ENCODE measurements around the gene PTPRT. TPM values are rescaled to one million over a fixed set of nuclear protein-coding genes. Genes with fewer than 3 reads are reported as not detected.

The PTPRT gene
- polyA plus RNA-seq, 1 donor = 0.78 TPM

DNA sequence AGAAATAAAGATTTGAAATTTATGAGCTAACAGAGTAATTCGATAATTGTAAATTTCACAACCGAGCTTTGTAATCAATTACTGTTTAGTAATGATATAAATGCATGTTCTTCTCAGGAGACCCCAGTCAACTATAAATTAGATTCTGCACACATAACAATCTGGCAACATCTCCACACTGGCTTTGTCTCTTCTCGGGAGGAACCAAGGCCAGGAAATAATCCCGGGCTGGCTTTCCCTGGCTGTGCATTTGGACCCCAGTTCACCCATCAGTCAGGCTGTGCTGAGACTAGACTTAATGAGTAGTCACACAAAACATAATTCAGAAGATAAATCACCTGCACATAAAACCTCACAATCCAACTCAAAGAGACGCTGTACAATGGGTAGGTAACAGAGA, 65.5 kb downstream of the PTPRT start:
- no peaks in the 10 kb centered on the region for H3K27me3 ChIP-seq (ENCODE audit: control insufficient read depth, insufficient read depth, low read length)
- no CpG with 5 or more reads among the region's 5 CpGs for WGBS (ENCODE audit: insufficient coverage, low lambda C conversion rate)
- no peak overlapping the region for H3K4me3 ChIP-seq (ENCODE audit: low read length)
- DNase-seq = no peak
- no peaks in the 10 kb centered on the region for H3K9me3 ChIP-seq (ENCODE audit: control insufficient read depth, low read depth, low read length)
- H3K4me1 ChIP-seq (ENCODE audit: control insufficient read depth, insufficient read depth, low read length) = no peaks in the 10 kb centered on the region
- H3K27ac ChIP-seq (ENCODE audit: low read length) = no peak overlapping the region
- no peaks in the 10 kb centered on the region for H3K36me3 ChIP-seq (ENCODE audit: control insufficient read depth, insufficient read depth, low read length)

DNA sequence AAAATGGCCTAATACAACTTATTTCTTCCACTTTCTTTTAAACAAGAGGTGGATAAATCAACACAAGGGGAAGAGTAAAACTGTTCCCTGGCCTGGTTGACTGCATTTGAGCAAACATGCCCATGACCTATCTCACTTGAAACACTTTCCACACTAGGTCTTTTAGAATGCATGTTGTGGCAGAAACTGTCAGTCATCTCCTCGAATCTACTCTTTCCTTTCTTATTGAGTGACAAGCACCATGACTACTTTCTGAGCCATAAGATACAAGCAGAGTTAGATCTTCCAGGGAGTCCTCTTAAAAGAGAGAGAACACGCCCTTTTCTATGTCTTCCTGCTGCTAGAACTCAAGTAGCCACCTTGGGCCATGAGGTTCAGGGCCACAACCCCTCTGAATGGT, 66.5 kb downstream of the PTPRT start:
- Histone ChIP-seq H3K27me3 (ENCODE audit: control insufficient read depth, insufficient read depth, low read length) (no peaks in the 10 kb centered on the region), H3K27ac (ENCODE audit: low read length) (no peak overlapping the region), H3K9me3 (ENCODE audit: control insufficient read depth, low read depth, low read length) (no peaks in the 10 kb centered on the region), H3K4me1 (ENCODE audit: control insufficient read depth, insufficient read depth, low read length) (no peaks in the 10 kb centered on the region), H3K36me3 (ENCODE audit: control insufficient read depth, insufficient read depth, low read length) (no peaks in the 10 kb centered on the region), H3K4me3 (ENCODE audit: low read length) (no peak overlapping the region)
- WGBS (ENCODE audit: insufficient coverage, low lambda C conversion rate) = no CpG with 5 or more reads among the region's 2 CpGs
- DNase-seq = no peak

DNA sequence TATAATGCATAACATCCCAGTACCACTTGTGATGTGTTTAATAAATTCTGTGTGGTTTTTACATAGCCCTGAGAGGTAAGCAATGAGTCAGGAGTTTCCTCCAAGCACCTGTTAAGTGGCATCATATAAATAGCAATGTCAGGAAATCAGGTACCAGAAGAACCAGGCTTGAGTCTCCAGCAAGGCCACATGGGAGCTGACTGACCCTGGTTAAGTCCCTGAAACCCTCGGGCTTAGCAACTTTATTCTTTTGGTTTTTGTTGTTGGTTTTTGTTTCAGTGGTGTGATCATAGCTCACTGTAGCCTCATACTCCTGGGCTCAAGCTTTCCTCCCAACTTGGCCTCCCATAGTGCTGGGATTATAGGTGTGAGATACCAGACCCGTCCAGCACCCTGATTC, 70.0 kb downstream of the PTPRT start:
- H3K36me3 ChIP-seq (ENCODE audit: control insufficient read depth, insufficient read depth, low read length) = no peaks in the 10 kb centered on the region
- no peak for DNase-seq
- H3K4me3 ChIP-seq (ENCODE audit: low read length) = no peak overlapping the region
- H3K4me1 ChIP-seq (ENCODE audit: control insufficient read depth, insufficient read depth, low read length) = no peaks in the 10 kb centered on the region
- no peaks in the 10 kb centered on the region for H3K9me3 ChIP-seq (ENCODE audit: control insufficient read depth, low read depth, low read length)
- WGBS (ENCODE audit: insufficient coverage, low lambda C conversion rate) = no CpG with 5 or more reads among the region's 2 CpGs
- H3K27me3 ChIP-seq (ENCODE audit: control insufficient read depth, insufficient read depth, low read length) = no peaks in the 10 kb centered on the region
- no peak overlapping the region for H3K27ac ChIP-seq (ENCODE audit: low read length)

DNA sequence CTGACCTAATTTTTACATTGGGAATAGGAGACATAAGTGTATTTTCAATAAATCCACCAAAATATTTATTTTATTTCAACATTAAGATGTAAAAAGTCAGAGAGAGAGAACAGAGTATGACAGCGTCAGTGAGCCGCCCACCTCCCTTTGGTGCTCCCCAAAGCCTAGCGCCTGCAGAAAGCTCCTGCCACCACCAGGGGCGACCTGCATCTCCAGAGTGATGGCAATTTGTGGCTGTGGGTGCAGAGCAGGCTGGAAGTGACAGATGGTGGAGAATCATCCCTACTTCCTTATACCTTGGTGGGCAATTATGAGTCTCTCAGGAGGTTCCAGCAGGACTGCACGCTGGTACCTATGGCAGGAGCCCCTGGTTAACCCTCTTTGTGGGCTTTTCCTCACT, 87.3 kb downstream of the PTPRT start:
- Histone ChIP-seq H3K27me3 (ENCODE audit: control insufficient read depth, insufficient read depth, low read length) (no peaks in the 10 kb centered on the region), H3K36me3 (ENCODE audit: control insufficient read depth, insufficient read depth, low read length) (no peaks in the 10 kb centered on the region), H3K9me3 (ENCODE audit: control insufficient read depth, low read depth, low read length) (no peaks in the 10 kb centered on the region), H3K4me1 (ENCODE audit: control insufficient read depth, insufficient read depth, low read length) (no peaks in the 10 kb centered on the region), H3K4me3 (ENCODE audit: low read length) (no peak overlapping the region), H3K27ac (ENCODE audit: low read length) (no peak overlapping the region)
- no peak for DNase-seq
- WGBS (ENCODE audit: insufficient coverage, low lambda C conversion rate) = no CpG with 5 or more reads among the region's 5 CpGs

DNA sequence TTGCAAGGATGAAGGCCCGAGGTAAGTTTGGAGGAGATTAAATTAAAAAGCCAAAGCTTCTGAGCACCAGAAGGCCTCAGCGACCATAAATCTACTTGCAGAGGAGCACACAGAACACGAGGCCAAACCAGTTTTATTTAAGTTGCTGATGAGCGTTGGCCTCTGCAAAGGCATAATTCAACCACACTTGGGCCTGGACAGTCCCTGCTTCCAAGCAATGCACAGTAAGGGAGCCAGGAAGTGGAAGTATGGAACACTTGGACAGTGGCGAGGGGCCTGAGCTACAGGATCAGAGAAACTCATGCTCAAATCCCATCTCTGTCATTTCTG, 92.8 kb downstream of the PTPRT start:
- Histone ChIP-seq H3K9me3 (ENCODE audit: control insufficient read depth, low read depth, low read length) (no peaks in the 10 kb centered on the region), H3K36me3 (ENCODE audit: control insufficient read depth, insufficient read depth, low read length) (no peaks in the 10 kb centered on the region), H3K27me3 (ENCODE audit: control insufficient read depth, insufficient read depth, low read length) (no peaks in the 10 kb centered on the region), H3K4me1 (ENCODE audit: control insufficient read depth, insufficient read depth, low read length) (no peaks in the 10 kb centered on the region), H3K4me3 (ENCODE audit: low read length) (no peak overlapping the region), H3K27ac (ENCODE audit: low read length) (no peak overlapping the region)
- no CpG with 5 or more reads among the region's 5 CpGs for WGBS (ENCODE audit: insufficient coverage, low lambda C conversion rate)
- peak in 1 of 2 donors; percentile 2 for DNase-seq

DNA sequence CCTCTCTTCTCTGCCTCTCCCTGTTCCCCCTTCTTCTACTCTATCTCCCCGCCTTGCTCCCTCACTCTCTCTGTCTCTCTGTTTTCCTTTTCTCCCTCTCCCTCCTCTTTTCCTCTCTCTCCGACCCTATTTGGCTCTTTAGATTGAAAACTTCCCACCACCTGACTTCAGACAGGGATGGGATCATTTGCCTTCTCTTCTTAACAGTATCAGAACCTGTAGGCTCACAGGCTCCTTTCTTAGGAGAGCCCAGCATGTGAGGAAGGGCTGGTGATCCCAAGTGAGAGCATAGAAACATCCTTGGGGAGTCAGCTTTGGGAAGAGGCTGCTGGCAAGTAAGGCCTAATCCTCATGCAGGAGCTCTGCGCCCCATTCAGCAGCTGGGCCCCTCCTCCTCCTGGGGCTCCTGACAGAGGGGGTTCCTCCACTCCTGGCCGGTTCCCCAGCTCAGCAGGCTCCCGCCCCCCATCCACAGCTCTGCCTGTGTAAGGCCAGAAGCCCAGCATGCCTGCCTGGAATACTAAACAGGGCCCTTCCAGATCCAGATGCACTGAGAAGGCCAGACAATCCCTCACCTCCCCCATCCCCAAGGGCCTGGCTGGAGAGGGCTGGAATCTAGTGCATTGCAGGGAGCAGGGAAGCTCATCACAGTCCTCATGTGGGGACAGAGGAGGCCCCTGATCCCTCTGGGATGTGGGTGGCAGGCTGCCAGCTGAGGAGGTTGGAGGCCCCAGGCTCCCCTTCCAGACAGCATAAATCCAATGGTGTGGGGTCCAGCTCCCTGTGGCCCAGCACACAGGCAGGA, 93.4 kb downstream of the PTPRT start:
- H3K4me3 ChIP-seq (ENCODE audit: low read length) = no peak overlapping the region
- H3K36me3 ChIP-seq (ENCODE audit: control insufficient read depth, insufficient read depth, low read length) = no peaks in the 10 kb centered on the region
- no peak overlapping the region for H3K27ac ChIP-seq (ENCODE audit: low read length)
- no peaks in the 10 kb centered on the region for H3K27me3 ChIP-seq (ENCODE audit: control insufficient read depth, insufficient read depth, low read length)
- peaks cover 2% of the 10 kb centered on the region for H3K9me3 ChIP-seq (ENCODE audit: control insufficient read depth, low read depth, low read length)
- H3K4me1 ChIP-seq (ENCODE audit: control insufficient read depth, insufficient read depth, low read length) = no peaks in the 10 kb centered on the region
- WGBS (ENCODE audit: insufficient coverage, low lambda C conversion rate) = 67% methylated on average over 1 of the region's 5 CpGs
- DNase-seq = peak; percentile 7 to 9

DNA sequence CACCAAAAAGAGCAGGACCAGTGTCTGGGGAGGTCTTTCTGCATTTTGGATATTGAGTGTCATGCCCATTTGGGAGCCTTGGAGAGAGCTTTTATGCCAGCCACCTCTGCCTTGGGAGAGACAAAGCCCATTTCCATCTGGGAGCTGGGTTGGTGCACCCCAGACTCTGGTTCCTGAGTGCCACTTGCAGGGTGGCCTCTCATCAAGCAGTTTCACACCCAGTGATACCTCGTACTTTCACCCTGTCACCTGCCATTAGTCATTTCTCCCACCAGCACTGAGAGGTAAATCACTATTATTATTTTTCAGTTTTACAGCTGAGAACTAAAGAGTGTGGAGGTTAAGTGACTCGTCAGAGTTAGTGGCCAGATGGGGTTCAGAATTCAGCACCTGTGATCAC, 94.7 kb downstream of the PTPRT start:
- H3K36me3 ChIP-seq (ENCODE audit: control insufficient read depth, insufficient read depth, low read length) = no peaks in the 10 kb centered on the region
- no CpG with 5 or more reads among the region's 2 CpGs for WGBS (ENCODE audit: insufficient coverage, low lambda C conversion rate)
- no peaks in the 10 kb centered on the region for H3K27me3 ChIP-seq (ENCODE audit: control insufficient read depth, insufficient read depth, low read length)
- no peak overlapping the region for H3K4me3 ChIP-seq (ENCODE audit: low read length)
- no peaks in the 10 kb centered on the region for H3K4me1 ChIP-seq (ENCODE audit: control insufficient read depth, insufficient read depth, low read length)
- H3K9me3 ChIP-seq (ENCODE audit: control insufficient read depth, low read depth, low read length) = peaks cover 3% of the 10 kb centered on the region
- DNase-seq = no peak
- H3K27ac ChIP-seq (ENCODE audit: low read length) = no peak overlapping the region

DNA sequence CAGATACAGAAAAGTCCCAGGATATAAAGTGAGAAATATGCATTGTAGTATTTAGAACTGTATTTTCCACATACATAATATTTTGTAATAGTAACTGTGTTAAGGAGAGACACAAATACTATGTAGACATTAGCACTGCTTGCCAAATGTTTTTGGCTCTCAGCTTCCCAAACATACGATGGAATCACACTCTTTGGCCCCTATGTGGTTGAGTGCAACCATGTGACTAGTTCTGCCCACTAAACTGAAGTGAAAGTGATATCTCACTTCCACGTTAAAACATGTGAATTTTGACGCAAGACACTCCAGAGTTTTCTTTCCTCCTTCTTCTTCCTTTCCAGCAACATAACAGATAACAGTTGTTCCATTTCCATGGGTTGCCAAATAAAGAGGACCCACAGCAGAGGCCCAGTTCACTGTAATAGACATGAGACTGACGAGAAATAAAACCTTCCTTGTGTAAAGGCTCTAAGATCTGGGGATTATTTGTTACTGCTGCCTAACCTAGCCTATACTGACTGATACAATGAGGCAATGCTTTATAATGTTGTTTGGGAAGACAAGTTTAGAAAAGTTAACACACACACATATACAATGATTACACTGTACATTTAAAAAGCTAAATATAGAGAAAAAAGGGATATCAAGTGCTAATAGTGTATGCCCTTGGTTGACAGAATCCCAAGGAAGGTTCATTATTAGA, 97.2 kb downstream of the PTPRT start:
- Histone ChIP-seq H3K4me1 (ENCODE audit: control insufficient read depth, insufficient read depth, low read length) (no peaks in the 10 kb centered on the region), H3K27ac (ENCODE audit: low read length) (no peak overlapping the region), H3K27me3 (ENCODE audit: control insufficient read depth, insufficient read depth, low read length) (no peaks in the 10 kb centered on the region), H3K4me3 (ENCODE audit: low read length) (no peak overlapping the region), H3K36me3 (ENCODE audit: control insufficient read depth, insufficient read depth, low read length) (no peaks in the 10 kb centered on the region), H3K9me3 (ENCODE audit: control insufficient read depth, low read depth, low read length) (peaks cover 3% of the 10 kb centered on the region)
- 83% methylated on average over 1 of the region's 4 CpGs for WGBS (ENCODE audit: insufficient coverage, low lambda C conversion rate)
- DNase-seq = no peak

DNA sequence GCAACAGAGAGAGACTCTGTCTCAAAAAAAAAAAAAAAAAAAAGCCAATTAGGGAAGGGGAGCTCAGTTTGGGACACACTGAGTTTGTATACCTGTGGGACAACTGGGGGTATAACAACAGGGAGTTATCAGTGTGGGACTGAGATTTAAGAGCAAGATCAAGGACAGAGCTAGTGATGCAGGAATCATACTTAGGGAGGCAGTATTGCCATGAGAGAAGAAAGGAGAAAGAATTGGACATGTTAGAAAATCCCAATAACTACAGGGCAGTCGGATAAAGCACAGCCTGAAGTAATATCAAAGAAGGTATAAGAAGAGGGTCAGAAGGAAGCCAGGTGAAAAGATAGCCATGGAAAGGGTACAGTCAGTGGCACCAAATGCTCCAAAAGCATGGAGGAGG, 121.2 kb downstream of the PTPRT start:
- H3K4me1 ChIP-seq (ENCODE audit: control insufficient read depth, insufficient read depth, low read length) = no peaks in the 10 kb centered on the region
- H3K4me3 ChIP-seq (ENCODE audit: low read length) = no peak overlapping the region
- H3K27ac ChIP-seq (ENCODE audit: low read length) = no peak overlapping the region
- no peaks in the 10 kb centered on the region for H3K9me3 ChIP-seq (ENCODE audit: control insufficient read depth, low read depth, low read length)
- no peaks in the 10 kb centered on the region for H3K27me3 ChIP-seq (ENCODE audit: control insufficient read depth, insufficient read depth, low read length)
- H3K36me3 ChIP-seq (ENCODE audit: control insufficient read depth, insufficient read depth, low read length) = no peaks in the 10 kb centered on the region
- DNase-seq = no peak
- 100% methylated on average over 1 of the region's 1 CpG for WGBS (ENCODE audit: insufficient coverage, low lambda C conversion rate)

DNA sequence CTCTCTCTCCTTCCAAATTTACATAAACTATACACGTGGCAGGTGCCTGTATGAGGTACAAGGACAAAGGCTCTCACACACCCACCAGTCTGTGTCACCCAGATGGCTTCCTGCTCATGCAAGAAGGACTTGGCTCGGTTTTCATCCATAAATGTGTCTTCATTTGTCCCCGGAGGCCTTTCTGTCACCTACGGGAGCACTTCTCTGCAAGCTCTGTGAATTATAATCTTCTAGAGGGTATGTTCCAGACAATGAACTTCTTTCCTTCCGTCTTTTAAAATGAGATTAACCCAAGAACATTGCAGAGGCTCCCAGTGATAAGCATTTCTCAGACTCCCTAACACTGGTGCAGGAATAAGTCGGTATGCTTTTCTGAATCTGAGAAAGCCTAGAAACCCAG, 123.6 kb downstream of the PTPRT start:
- Histone ChIP-seq H3K4me1 (ENCODE audit: control insufficient read depth, insufficient read depth, low read length) (no peaks in the 10 kb centered on the region), H3K27ac (ENCODE audit: low read length) (no peak overlapping the region), H3K4me3 (ENCODE audit: low read length) (no peak overlapping the region), H3K36me3 (ENCODE audit: control insufficient read depth, insufficient read depth, low read length) (no peaks in the 10 kb centered on the region), H3K9me3 (ENCODE audit: control insufficient read depth, low read depth, low read length) (no peaks in the 10 kb centered on the region), H3K27me3 (ENCODE audit: control insufficient read depth, insufficient read depth, low read length) (no peaks in the 10 kb centered on the region)
- DNase-seq = no peak
- WGBS (ENCODE audit: insufficient coverage, low lambda C conversion rate) = 80% methylated on average over 1 of the region's 6 CpGs

DNA sequence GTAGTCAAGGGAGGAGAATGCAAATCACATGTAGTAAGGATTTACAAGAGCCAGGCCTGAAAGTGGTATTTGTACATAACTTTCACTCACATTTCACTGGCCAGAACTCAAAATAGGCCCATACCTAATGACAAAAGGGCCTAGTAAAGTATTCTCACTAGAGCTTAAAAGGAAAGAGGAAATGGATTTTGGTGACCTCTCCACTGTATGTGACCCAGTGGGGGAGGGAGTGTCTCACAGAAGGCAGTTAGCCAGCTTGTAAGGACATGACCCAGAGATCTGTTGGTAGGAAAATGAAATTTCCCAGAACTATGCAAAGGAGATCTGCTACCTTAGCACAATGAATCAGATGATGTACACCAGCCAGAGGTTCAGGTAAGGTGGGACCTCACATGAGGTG, 124.4 kb downstream of the PTPRT start:
- H3K36me3 ChIP-seq (ENCODE audit: control insufficient read depth, insufficient read depth, low read length) = no peaks in the 10 kb centered on the region
- no peaks in the 10 kb centered on the region for H3K27me3 ChIP-seq (ENCODE audit: control insufficient read depth, insufficient read depth, low read length)
- no peak for DNase-seq
- H3K27ac ChIP-seq (ENCODE audit: low read length) = no peak overlapping the region
- H3K9me3 ChIP-seq (ENCODE audit: control insufficient read depth, low read depth, low read length) = no peaks in the 10 kb centered on the region
- no peaks in the 10 kb centered on the region for H3K4me1 ChIP-seq (ENCODE audit: control insufficient read depth, insufficient read depth, low read length)
- no peak overlapping the region for H3K4me3 ChIP-seq (ENCODE audit: low read length)
